NCI-H748 (cell line): ENCODE measurements around the gene FAM168B.
"Not testable (repeated sequence)": the region's sequence is repeated elsewhere in the genome, so short reads cannot be mapped to it uniquely, and the experiment has no call there.

Experiments
- DNase-seq: peaks from one replicate; lab custom pipeline; 2025; ENCODE audit not compliant: unreplicated experiment; lab: John Stamatoyannopoulos, UW

The FAM168B gene

DNA sequence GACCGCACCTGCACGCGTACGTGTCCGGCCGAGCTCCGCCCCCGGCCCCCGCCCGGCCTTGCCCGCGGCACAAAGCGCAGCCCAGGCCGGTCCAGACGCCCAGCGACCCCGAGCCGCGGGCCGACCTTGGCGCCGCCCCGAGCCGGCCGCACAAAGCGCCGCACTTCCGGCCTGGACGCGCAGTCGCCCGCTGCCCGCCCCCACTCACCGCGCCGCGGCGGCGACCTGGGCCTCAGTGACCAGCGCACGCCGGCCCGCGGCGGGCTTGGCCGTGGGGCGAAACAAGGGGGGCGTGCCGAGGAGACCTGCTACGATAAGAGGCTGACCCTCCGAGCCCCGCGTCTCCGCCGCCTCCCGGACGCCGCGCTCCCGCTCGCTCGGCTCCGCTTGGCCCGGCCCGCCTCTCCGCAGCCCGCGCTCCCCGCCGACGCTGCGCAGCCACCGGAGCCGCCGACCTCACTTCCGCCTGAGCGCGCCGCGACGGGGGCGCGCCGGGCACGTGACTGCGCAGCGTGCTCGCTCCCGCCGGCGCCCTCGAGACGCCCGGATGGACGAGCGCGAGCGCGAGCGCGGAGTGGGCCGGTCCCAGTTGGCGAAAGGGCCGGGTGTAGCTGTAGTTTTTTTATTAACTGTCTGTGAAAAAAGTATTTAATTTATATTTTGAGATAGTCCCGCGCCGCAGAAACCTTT, at the start of gene FAM168B:
Gene FAM168B (minus strand): TSS at position 455 of the 690 bp plus-strand sequence. CDS start 10,814 bp downstream, outside the sequence.
- DNase-seq = peak; percentile 88

GRCh38 chr2:131142849-131143248, 49.6 kb upstream of the FAM168B start:
- DNase-seq = no peak

GRCh38 chr2:131140581-131140980, 47.3 kb upstream of the FAM168B start:
- no peak for DNase-seq

DNA sequence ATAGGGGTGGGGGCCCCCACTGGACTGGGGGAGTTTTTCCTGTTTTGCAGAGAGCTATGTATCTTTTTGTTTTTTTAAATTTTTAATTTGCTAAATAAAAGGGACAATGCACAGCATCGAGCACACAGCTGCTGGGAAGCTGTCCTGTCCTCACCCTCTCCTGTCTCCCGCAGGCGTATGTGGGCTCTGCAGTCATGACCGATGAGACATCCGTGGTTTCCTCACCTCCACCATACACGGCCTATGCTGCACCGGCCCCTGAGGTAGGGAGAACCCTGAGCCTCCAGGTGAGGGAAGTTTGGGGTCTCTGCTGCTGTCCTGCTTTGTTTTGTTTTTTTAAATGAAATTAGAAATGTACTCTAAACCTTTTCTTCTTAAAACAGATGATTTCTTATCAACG, 39.5 kb upstream of the FAM168B start:
- no peak for DNase-seq

DNA sequence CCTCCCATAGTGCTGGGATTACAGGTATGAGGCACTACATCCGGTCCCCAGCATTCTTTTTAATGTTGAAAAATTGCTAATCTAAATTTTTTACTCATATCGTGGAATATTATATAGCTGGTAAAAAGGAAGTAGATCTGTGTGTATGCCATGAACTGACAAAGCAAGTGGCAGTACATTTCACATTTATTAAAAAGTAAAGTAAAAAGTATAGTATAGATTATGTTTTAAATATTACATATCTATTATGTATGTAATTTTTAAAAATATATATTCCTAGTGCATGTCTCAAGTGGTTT, 37.0 kb upstream of the FAM168B start:
- DNase-seq = no peak

DNA sequence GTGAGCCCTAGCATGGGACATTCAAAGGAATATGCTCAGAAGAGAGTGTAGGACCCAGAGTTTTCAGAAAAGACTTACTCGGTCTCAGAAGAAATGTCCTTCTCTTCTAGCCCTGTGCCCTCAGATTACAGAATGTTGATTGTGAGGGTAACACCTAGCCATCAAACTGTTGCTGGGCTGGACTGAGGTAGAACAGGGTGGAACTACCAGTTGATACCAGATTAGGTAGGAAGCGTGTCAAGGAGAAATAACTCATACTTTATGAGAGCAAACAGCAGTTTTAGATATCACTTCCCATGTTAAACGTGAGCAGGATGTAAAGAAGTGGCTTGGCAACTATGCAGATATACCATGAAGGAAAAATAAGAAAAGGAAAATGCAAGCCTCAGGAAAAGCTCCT, 34.7 kb upstream of the FAM168B start:
- no peak for DNase-seq

DNA sequence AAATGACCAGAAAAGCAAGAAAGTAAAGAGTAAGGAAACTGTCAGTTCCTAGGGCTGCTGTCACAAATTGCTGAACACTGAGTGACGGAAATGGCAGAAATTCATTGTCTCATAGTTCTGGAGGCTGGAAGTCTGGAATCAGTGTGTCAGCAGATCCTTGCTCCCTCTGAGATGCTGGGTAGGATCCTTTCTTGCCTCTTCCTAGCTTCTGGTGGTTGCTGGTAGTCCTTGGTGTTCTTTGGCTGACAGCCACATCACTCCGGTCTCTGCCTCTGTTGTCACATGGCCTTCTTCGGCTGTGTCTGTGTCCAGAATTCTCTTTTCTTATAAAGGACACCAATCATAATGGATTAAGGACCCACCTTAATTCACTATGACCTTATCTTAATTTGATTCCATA, 33.8 kb upstream of the FAM168B start:
- no peak for DNase-seq

- no peak for DNase-seq
Measured at GRCh38 chr2:131126436-131126835, 33.2 kb upstream of the FAM168B start.

- peak; percentile 75 for DNase-seq
Measured at GRCh38 chr2:131125195-131125757, 32.0 kb upstream of the FAM168B start.

- DNase-seq = no peak
Measured at GRCh38 chr2:131123192-131123591, 29.9 kb upstream of the FAM168B start.

DNA sequence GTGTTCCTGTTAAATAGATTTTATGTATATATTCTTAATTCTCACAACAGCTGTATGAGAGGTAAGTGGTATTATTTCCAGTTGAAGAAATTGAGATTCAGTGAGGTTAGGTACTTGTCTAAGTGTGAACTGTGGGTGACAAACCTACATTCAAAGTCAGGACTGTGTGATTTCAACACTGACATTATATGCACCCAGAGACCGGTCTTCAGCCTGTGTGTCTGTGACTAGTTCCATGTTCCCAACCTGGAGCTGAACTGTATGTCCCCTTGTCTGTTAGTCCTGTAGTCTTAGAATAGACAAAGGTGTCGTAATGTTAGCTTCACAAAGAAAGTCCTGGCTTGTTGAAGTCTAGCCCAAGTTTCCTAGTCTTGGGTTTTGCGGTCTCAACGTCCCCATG, 29.2 kb upstream of the FAM168B start:
- no peak for DNase-seq

DNA sequence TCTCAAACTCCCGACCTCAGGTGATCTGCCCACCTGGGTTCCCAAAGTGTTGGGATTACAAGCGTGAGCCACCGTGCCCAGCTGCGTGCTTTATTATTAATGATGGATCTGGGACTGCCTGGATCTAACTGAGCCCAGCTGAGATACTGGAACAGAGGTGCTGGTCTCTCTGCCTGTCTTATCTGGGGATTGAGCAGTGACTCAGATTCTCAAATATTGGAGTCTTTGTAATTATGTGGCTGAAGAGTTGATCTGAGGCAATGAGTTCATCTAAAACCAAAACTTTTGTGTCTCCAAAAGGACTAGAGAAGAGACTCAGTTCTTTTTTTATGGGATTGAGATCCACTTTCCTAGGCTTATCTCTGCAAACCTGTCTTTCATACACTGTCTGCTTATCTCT, 28.2 kb upstream of the FAM168B start:
- no peak for DNase-seq

DNA sequence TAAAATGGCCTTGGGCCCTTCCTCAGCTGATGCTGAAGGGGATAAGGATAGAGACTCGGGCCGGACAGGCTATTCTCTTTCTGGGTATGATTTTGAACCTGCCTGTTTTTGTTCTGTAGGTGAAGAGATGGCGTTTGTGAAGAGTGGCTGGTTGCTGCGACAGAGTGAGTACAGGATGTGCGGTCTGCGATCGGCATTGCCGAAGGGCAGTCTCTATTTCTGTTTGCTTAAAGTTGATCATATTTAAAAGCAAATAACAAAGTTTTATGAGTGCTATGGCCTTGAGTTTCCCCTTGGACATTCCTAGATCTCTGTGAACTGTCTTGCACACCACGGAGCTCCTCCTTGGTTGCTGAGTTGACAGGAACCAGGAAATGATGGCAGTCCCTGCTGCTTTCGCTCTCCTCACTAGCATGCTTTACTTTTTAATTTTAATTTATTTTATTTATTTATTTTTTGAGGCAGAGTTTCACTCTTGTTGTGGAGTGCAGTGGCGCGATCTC, 27.6 kb upstream of the FAM168B start:
- DNase-seq = no peak

GRCh38 chr2:131115752-131116151, 22.5 kb upstream of the FAM168B start:
- no peak for DNase-seq

DNA sequence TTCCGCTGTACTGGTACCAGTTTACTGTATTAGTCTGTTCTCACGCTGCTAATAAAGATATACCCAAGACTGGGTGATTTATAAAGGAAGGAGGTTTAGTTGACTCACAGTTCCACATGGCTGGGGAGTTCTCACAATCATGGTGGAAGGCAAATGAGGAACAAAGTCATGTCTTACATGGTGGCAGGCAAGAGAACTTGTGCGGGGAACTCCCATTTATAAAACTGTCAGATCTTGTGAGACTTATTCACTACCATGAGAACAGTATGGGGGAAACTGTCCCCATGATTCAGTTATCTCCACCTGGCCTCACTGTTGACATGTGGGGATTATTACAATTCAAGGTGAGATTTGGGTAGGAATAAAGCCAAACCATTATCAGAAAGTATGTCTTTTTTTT, 21.7 kb upstream of the FAM168B start:
- DNase-seq = not testable (repeated sequence)

GRCh38 chr2:131113566-131114227, 20.4 kb upstream of the FAM168B start:
- no peak for DNase-seq

- no peak for DNase-seq
Measured at GRCh38 chr2:131112529-131112928, 19.3 kb upstream of the FAM168B start.

GRCh38 chr2:131105950-131106801, 12.9 kb upstream of the FAM168B start:
- DNase-seq = peak; percentile 68

GRCh38 chr2:131105156-131105949, 12.1 kb upstream of the FAM168B start, which contains the start of gene PLEKHB2:
Gene PLEKHB2 (plus strand): TSS chr2:131105336. CDS start chr2:131120942, 15,606 bp downstream.
- DNase-seq = peak; percentile 82

- DNase-seq = peak; percentile 74
Measured at GRCh38 chr2:131104487-131105155, 11.4 kb upstream of the FAM168B start.
